T-helper 1 cell treated with Interleukin-12 subunit alpha and Interleukin-12 subunit beta and Interleukin-4 antibody, amounts not matched to agents 30 ng/mL and 1 ng/mL, for 36 hours (primary cell): ENCODE measurements around the gene PARN. TPM values are rescaled to one million over a fixed set of nuclear protein-coding genes. Genes with fewer than 3 reads are reported as not detected.
"Not testable (repeated sequence)": the region's sequence is repeated elsewhere in the genome, so short reads cannot be mapped to it uniquely, and the experiment has no call there.

Source experiments
- intact Hi-C: fragments of 100-400 bp; cut with micrococcal nuclease; formaldehyde crosslinking; loops from one replicate; pipeline ENCODE4 v1.15.1; 2024
- total RNA-seq: library from RNA; stranded (reverse); gene quantifications from 2 replicates; pipeline ENCODE4 v1.2.3, GENCODE V29; 2022

Gene PARN
- total RNA-seq, 1 donor from 2014 or later = 41.0 TPM

DNA sequence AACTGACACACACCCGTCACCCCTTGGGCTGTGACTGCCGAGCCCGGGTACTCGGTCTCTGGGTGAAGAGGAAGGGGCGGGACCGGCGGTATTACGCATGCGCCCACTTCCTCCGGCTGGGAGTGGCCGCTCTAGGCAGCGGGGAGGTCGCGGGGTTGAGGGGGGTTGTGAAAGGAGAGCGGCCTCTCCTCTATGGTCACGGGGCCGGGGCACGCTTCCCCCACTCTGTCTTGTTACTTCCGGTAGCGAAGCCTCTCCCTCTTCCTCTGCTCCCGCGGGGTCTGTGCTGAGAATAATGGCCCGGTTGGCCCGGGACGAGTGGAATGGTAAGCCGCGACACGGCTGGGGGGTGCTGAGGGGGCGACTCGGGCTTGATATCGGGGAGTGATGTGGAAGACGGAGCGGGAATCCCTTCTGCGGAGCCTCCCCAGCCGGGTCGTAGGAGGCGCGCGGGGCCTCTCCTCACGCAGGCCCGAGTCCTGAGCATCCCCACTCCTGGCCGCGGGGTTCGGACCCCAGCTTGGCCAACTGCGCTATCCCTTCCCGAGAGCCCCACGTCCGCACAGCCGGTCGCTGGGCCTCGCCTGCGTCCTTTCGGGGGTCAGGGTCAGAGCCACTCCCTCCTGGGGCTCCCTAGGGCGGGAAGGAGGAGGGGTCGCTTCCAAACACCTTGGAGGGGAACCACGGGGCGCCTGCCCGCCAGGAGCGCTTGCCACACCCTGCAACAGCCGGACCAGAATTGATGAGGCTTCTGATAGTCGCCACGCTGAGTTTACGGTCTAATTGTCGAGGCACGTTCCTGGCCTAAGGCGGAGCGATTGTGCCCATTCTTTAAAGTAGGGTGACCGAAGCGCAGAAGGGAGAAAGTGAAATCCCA is 2.9 kb upstream of the PARN start, which contains the start of gene BFAR:
Gene BFAR, plus strand, starts transcription at position 259 of the 877 bp plus-strand sequence. CDS start 11,396 bp downstream, outside the sequence.
- intact Hi-C loops = loop anchor here (1.0 to 10.0 kb wide), 5 partner anchors 279 to 713 kb away; partner anchors contain the start of genes ERCC4, PDXDC1 and RRN3

DNA sequence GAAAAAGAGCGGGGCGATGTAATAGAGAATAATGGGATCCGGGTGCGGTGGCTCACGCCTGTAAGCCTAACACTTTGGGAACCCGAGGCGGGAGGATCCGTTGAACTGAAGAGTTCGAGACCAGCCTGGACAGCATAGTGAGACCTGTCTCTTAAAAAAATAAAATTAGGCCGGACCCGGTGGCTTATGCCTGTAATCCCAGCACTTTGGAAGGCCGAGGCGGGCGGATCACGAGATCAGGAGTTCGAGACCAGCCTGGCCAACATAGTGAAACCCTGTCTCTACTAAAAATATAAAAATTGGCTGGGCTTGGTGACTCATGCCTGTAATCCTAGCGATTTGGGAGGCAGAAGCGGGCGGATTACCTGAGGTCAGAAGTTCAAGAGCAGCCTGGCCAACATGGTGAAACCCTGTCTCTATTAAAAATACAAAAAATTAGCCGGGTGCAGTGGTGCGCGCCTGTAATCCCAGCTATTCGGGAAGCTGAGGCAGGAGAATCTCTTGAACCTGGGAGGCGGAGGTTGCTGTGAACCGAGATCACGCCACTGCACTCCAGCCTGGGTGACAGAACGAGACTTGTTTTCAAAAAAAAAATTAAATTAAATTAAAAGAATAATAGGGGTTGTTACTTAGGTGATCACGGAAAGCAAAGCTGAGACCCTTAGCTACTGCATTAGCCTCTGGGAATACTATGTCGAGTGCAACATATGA is 715 bp upstream of the PARN start:
- intact Hi-C loops = loop anchor here (1.0 to 10.0 kb wide), 7 partner anchors 344 to 960 kb away; partner anchors contain the start of genes MRTFB, NTAN1, PDXDC1 and RRN3

DNA sequence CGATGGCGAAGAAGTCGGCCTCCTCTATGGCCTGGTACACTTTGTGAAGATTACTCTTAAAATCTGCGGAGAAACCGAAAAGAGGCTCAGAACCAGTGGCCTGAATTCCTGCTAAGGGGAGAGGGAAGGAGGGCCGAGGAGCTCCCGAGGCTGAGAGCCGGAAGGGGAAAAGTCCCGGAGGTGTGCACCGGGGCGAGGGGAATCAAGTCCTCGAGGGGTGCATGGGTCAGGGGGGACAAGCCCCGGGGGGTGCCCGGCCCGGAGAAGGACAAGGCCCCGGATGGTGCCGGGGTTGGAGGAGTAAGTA is 495 bp downstream of the PARN start:
- intact Hi-C loops = loop anchor here (5.0 kb wide), 1 partner anchor 1827 kb away; the partner anchor contains the start of gene CPPED1

DNA sequence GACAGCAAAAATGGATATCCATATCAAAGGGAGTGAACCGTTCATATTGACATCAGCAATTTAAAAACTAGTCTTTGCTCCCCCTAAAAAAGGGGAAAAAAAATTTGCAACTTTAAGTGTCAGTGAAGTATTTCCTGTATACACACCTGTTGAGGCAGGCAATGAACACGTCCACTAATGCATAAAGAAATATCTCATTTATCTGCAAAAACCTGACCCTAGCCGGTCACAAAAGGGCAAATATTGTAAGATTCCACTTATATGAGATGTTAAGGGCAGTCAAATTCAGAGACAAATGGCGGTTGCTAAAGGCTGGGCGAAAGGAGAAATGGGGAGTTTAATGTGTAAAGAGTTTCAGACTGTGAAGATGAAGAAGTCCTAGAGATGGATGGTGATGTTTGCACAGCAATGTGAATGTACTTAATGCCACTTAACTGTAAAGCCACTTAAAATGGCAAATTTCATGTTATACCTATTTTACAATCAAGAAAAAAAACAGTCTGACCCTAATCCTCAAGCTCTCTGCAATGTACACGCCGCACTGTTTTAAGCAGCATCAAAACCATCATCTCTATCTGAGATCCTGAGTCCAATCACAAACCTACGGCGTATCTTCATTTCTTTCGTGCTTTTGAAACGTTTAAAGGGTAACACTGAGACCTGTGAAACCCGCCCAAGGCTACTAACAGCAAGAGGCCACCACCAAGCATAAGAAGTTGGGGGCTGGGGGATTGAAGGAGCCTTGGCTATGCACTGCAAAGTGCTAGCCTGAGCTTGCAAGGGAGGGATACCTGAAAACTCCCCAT is 1.1 kb downstream of the PARN start:
- intact Hi-C loops = loop anchor here (5.0 kb wide), 1 partner anchor 1827 kb away; the partner anchor contains the start of gene CPPED1

DNA sequence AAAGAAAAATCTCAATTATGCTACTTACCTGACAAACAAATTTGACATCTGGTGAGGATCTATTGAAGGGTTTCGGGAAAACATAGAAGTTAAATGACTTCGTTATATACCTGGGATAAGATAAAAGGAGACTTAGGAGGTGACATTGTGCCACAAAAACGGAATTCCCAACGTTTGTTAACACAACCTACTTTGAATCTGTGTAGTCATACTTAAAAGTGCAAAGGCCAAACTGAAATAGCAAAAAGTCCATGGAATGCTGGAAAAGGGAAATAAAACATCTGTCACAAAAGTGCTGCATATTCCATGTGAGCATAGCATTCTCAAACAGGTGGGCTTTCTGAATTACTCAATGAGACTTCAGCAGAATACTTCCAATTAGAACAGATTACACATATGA is 3.0 kb downstream of the PARN start:
- intact Hi-C loops = loop anchor here (5.0 kb wide), 1 partner anchor 1825 kb away; the partner anchor contains the start of gene CPPED1

DNA sequence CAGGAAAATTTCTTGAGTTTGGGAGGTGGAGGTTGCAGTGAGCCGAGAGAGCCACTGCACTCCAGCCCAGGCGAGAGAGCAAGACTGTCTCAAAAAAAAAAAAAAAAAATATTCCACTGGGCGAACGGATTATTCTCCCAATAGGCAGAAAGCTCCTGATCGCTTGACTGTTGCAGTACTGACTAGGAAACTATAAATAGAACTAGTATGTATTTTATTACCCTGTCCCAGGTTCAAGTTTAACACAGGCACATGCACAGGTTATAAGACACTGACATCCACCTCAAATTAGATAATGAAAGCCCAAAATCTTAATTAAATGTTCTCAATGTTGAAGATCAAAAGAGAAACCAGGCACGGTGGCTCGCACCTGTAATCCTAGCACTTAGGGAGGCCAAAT is 11.5 kb downstream of the PARN start:
- intact Hi-C loops = no loop called here

DNA sequence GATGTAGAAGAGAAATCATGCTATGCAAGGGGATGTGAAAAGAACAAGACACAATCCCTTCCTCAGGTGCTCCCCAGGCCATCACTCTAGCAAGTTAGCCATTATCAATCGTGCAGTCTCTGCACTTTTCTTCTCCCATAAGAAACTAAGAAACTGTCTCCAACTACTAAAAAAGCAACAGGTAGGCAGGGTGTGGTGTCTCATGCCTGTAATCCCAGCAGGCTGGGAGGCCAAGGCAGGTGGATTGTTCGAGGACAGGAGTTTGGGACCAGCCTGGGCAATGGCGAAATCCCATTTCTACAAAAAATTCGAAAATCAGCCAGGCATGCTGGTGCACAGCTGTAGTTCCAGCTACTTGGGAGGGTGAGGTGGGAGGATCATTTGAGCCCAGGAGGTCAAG is 13.8 kb downstream of the PARN start:
- intact Hi-C loops = no loop called here

DNA sequence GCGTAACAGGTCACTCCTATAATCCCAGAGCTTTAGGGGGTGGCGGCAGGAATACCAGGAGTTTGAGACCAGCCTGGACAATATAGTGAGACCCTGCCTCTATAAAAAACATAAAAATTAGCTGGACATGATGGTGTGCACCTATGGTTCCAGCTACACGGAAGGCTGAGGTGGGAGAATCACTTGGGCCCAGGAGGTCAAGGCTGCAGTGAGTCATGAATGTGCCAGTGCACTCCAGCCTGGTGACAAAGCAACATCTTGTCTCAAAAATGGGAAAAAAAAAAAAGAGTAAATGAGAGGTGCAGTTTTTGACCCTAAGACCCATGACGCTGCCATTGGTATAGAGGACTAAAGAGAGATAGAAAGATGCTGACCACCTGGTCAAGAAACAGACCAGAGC is 16.1 kb downstream of the PARN start:
- intact Hi-C loops = no loop called here

DNA sequence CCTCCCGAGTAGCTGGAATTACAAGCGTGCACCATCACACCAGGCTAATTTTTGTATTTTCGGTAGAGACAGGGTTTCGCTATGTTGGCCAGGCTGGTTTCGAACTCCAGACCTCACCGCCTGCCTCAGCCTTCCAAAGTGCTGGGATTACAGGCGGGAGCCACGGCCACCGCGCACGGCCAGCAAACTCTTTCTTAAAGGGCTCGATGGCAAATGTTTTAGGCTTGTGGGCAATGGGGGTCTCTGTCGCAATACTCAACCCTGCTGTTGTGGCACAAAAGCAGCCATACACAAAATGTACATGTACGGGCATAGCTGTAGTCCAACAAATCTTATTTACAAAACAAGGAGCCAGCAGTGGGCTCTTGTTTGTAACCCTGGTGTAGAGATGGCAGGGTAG is 18.4 kb downstream of the PARN start:
- intact Hi-C loops = no loop called here

DNA sequence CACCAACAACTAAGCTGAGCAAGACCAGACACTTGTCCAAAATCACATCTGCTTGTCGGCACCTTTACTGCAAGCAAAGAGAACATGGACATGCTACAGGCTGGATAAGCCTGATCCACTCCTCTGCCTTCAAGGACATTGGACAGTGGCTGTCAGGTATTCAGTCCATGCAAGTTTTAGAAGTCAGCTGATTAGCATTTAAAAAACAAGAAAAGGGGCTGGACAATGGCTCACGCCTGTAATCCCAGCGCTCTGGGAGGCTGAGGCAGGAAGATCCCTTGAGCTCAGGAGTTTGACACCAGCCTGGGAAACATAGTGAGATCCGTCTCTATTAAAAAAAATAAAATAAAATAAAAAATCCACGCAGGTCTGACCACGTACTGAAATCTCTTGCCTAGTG is 20.3 kb downstream of the PARN start:
- intact Hi-C loops = no loop called here

DNA sequence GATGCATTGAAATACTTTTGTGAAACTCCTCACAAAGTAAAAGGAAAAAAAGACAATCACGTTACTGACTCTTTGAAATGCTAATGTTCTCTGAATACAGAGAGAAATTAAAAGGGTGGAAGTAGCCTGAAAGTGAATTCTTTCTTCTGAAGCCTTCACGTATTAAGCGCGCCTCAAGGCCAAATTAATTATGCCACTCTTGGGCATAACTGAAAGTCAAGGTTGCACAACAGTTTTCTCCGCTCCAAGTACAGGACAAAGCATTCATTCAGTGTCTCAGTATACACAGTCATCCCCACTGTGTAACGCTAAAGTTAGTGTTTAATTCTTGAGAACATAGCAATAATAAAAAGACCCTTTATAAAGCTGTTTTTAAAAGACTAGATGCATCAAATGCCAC is 21.5 kb downstream of the PARN start:
- intact Hi-C loops = no loop called here

DNA sequence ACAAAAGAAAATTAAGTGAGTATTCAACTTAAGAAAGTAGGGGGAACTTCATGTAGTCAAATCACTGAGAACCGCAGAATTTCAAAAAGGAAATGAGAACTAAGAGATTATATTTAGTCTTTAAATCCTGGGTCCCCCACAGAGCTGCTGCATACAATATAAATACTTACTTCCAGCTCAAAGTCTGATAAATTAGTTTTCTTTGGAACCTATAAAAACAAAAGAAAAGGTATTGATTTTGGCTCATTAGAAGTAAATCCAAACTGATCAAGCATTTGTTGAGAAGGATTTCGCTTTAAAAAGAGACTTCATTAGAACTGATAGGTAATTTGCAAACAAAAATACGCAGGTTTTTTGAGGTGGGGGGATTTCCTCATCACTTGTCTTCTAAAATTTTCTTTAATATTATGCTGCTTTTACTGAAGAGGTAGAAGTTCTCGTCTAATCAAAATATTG is 21.9 kb downstream of the PARN start:
- intact Hi-C loops = no loop called here

DNA sequence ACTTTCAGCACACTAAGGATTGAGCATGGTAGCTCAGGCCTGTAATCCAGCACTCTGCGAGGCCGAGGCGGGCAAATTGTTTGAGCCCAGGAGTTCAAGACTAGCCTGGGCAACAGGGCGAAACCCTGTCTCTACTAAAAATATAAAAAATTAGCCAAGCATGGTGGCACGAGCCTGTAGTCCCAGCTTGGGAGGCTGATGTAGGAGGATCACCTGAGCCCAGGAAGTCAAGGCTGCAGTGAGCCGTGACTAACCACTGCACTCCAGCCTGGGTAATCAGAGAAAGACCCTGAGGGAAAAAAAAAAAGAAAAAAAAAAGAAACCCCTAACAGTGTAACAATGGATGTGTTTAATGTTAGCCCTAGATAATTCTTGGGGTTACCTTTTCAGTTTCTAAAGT is 24.0 kb downstream of the PARN start:
- intact Hi-C loops = no loop called here

DNA sequence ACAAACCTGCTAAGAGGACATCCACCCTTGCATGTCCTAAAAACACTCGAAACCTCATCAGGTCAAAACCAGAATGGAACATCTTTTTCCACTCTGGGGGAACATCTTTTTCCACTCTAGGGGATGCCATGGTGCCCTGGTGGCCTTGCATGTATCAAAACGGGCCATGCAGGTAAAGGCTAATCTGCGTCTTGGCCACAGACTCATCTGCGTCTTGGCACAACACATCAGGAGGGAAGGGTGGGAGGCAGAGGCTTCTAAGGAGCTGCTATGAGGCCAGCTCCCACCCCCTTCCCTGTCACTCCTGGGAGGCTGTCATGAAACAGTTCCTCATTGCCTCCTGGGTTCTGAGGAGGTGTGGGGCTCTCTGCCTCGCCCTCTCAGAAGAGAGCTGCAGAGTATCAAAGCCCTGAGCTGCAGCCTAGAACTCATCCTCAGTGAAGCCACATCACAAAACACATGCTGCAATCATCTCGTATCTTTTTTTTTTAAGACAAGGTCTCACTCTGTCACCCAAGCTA is 27.6 kb downstream of the PARN start:
- intact Hi-C loops = no loop called here

DNA sequence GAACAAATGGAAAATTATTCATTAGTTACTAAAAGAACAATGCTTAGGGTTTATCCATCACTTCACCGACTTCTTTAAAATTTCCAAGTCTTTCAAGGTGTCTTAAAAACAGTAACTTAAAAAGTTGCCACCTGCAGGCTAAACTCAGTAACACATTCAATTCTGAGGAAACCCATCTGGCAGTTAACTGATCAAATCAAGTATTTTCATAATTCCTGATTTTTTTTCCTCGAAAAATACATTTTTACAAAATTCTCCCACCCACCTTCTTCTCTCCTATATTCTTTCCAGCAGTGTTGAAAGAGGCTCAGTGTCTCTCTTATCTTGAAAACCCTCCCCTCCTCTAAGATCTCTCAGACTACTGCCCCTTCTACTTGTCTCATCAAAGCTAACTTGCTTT is 29.9 kb downstream of the PARN start:
- intact Hi-C loops = loop anchor here (1.0 kb wide), 3 partner anchors 299 to 677 kb away; no protein-coding TSS in a partner anchor

DNA sequence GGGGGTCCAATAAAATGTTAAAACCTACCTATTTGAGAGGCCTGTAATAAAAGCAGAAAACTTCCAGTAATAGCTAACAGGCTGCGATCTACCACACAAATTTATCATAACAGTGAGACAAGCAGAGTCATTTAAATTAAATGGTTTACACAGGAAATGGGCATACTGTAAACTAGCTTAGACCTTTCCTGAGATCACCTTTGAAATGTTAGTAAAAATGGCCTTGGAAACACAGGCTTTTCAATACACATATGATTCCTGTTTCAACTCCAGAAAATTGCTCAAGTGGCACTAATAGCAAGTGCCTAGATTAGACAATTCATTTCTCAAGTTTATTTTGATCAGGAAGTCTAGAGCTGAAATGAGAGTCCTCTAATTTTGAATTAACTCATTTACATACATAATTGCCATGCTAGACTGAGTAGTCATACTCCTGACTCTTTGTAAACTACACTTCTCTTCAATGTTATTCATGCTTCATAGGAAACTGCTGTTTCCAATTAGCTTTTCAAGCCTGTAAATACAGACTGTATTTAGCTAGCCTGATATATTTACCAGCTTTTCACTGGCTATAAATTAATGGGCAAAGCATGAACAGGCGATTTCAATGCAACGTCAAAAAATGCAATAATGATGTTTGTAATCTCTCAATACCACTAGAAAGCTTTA is 43.3 kb downstream of the PARN start:
- intact Hi-C loops = no loop called here

DNA sequence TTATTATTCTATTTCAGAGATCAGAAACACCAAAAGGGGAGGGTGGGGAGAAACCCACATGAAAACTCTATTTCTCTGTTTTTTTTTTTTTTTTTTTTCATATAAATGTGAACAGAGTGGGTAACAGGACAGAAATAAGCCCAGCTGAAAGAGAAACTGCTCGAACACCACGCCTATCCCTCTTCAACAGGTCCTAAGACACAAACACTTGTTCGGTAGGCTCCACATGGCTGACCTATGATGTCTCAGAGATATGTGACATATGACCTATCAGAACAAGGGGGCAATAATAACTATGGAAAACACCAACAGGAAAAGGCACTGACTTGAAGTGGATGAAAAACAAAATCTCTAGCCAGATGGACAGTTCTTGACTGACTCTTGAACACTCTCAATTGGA is 44.8 kb downstream of the PARN start:
- intact Hi-C loops = no loop called here

DNA sequence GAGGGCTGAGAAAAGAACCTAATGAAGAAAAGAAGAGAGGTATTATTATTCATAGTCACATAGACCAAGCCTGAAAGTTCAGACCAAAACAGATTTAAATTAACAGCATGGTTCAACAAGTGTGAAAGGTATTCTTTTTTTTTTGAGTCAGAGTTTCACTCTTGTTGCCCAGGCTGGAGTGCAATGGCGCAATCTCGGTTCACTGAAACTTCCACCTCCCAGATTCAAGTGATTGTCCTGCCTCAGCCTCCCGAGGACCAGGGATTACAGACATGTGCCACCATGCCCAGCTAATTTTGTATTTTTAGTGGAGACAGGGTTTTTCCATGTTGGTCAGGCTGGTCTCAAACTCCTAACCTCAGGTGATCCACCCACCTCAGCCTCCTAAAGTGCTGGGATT is 49.1 kb downstream of the PARN start:
- intact Hi-C loops = not testable (repeated sequence)

DNA sequence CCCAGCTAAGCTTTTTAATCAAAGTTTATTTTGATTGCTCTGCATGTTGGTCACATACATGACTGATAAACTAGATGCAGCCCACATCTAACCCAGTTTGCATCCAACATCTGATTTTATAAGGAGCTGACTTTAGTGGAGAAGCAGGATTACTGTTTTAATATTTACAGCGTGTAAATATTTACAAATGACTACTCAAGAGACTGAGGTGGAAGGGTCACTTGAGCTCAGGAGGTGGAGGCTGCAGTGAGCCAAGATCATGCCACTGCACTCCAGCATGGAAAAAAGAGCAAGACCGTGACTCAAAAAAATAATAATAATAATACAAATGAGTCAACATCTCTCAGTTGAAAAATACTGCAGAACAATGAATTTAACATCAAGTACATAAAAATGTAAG is 50.8 kb downstream of the PARN start:
- intact Hi-C loops = no loop called here

DNA sequence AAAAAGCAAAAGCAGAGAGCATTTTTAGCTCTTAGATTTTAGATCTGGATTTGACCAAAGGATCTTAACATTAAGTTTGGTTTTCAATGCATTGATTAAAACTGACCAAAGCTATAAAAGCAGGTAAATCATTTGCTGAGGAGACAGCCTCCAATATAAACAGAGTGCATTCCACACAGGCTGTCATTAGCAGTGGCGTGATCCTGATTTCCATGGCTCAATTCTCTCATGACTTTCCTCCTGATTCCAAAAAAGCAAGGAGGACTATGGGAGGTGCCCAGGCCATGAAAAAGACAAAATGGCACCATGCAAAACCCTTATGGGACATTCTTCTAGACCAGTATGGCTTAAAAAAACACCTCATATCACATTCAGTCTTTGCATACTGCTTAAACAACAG is 53.5 kb downstream of the PARN start:
- intact Hi-C loops = no loop called here

DNA sequence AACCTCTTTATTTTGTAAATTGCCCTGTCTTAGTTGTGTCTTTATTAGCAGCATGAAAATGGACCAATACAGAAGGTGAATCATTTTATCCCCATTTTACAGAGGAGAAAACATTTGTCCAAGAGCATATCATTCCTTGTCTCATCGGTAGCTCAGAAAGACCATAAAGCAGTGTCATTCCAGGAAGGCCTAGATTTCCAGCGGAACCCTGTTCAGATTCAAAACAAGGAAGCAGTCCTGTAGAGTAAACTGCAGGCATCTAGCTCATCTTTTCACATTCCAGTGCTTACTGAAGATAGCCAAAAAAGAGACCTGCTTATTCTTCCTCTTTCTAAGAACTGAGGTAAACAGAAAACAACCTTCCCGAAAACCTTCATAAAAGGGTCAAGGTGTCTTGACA is 54.0 kb downstream of the PARN start:
- intact Hi-C loops = no loop called here
